ENCODE results near the gene PARP14.

GRCh38 chr3:122671553-122671952, 9.1 kb upstream of the PARP14 start:
- TF ChIP-seq GATA3 (IDR thresholded peaks at IDR 0.05; ENCODE audit: borderline replicate concordance) (no peak), MAZ (IDR thresholded peaks at IDR 0.05; ENCODE audit: borderline replicate concordance, low read depth, low read length) (no peak), CTCF (IDR thresholded peaks at IDR 0.05) (no peak), PBX3 (IDR thresholded peaks at IDR 0.05) (no peak), HES2 (IDR thresholded peaks at IDR 0.05) (no peak), REST (IDR thresholded peaks at IDR 0.05) (no peak), E2F6 (IDR thresholded peaks at IDR 0.05; ENCODE audit: borderline replicate concordance, low read depth) (no peak), MYC (IDR thresholded peaks at IDR 0.05; ENCODE audit: borderline replicate concordance, low read length) (no peak), HDAC2 (IDR thresholded peaks at IDR 0.05) (no peak), KDM5A (IDR thresholded peaks at IDR 0.05) (no peak)
